ENCODE results near the gene APEH. TPM values are rescaled to one million over a fixed set of nuclear protein-coding genes. Genes with fewer than 3 reads are reported as not detected.

The APEH gene
- total RNA-seq, 4 donors from 2014 or later = 46.7 to 60.8 (median 55.0) TPM

DNA sequence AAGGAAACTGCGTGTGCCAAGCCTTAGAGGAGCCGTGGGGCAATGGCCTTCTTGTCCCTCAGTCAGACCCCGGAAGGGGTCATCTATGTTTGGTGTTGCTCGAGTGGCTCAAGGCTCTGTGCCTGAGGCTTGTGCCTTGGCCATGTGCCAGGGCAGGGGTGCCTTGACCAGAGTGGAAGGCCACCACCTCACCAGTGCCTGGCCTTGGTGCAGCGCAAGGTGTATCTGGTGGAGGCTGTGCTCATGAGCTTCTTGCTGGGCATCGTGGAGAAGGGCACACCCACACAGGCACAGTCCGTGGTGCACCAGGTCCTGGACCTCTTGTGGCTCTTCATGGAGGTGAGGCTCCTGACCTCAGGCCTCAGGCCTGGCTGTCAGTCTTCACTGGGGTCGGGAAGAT, 25.9 kb downstream of the APEH start:
- TF ChIP-seq, protein P1, sequence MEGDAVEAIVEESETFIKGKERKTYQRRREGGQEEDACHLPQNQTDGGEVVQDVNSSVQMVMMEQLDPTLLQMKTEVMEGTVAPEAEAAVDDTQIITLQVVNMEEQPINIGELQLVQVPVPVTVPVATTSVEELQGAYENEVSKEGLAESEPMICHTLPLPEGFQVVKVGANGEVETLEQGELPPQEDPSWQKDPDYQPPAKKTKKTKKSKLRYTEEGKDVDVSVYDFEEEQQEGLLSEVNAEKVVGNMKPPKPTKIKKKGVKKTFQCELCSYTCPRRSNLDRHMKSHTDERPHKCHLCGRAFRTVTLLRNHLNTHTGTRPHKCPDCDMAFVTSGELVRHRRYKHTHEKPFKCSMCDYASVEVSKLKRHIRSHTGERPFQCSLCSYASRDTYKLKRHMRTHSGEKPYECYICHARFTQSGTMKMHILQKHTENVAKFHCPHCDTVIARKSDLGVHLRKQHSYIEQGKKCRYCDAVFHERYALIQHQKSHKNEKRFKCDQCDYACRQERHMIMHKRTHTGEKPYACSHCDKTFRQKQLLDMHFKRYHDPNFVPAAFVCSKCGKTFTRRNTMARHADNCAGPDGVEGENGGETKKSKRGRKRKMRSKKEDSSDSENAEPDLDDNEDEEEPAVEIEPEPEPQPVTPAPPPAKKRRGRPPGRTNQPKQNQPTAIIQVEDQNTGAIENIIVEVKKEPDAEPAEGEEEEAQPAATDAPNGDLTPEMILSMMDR (IDR thresholded peaks at IDR 0.05) = no peak
- no peak for ATAC-seq (ENCODE audit: low FRiP score)
- no peak for DNase-seq (ENCODE audit: low spot score)

DNA sequence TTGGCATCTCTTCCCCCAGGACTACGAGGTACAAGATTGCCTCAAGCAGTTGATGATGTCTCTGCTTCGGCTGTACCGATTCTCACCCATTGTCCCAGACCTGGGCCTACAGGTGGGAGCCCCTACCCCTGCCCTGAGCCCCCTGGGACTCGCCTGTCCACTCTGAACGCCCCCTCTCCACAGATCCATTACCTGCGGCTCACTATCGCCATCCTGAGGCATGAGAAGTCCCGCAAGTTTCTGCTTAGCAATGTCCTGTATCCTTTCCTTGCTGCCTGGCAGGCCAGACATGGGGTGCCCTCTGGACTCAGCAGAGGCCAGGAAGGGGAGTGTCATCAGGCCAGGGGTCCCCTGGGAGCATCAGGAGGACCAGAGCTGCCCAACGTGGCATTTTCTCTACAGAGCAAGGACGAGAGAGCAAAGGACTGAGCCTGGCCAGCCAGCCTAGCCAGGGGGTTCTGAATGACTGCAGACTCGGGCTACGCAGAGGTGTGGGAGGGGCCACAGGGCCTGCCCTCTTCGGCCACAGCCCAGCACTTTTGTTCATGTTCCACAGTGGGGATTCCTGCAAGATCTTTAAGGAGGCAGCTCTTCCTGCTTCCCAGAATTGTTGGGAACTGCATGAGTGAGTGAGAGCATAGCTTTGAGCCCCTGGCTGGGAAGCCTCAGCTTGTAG, 26.4 kb downstream of the APEH start:
- DNase-seq (ENCODE audit: low spot score) (no peak), ATAC-seq (ENCODE audit: low FRiP score) (no peak)
- TF ChIP-seq, protein P1 (IDR thresholded peaks at IDR 0.05) = no peak

DNA sequence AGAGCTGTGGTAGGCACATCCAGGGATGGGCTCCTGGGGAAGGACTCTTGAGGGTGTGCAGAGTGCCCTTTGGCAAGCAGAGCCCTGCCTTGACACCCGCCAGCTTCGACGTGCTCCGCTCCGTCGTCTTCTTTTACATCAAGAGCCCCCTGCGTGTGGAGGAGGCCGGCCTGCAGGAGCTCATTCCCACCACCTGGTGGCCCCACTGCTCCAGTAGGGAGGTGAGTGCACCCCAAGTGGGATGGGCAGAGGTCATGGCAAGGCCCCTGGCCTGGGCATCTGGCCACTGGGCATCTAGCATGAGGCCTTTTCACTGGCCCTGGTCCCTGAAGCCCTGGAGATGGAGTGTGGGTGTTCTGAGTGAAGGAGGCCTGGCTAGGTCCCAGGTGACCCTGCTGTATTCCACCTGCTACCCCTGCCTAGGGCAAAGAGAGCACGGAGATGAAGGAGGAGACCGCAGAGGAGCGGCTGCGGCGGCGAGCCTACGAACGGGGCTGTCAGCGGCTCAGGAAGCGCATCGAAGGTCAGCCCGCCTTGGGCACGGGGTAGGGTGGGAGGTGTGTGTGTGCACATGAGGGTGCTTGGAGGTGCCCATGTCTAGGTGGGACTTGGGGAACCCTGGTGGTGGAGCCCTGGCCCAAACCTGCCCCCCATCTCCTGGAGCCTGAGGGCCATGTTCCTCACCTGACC, 27.4 kb downstream of the APEH start:
- TF ChIP-seq, protein P1 (IDR thresholded peaks at IDR 0.05) = no peak
- no peak for ATAC-seq (ENCODE audit: low FRiP score)
- no peak for DNase-seq (ENCODE audit: low spot score)

DNA sequence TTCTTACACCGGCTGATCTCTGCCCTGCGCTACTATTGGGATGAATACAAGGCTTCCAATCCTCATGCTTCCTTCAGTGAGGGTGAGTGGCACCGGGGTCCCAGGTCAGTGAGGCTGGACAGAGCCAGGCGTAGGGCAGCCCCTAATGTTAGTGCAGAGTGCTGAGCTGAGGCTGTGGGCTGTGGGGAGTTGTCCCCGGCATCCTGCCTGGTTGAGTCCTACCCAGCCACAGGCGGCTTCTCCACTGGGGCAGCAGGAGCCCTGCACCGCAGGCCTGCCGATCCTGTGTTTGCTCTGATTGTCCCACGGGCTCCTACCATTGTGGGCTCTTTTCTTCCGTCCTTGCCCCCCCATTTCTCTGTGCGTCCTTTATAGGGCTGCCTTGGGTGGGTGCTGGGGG, 28.5 kb downstream of the APEH start:
- no peak for DNase-seq (ENCODE audit: low spot score)
- no peak for ATAC-seq (ENCODE audit: low FRiP score)
- TF ChIP-seq, protein P1 (IDR thresholded peaks at IDR 0.05) = no peak

GRCh38 chr3:49703443-49703927, 29.3 kb downstream of the APEH start:
- ATAC-seq (ENCODE audit: low FRiP score) (peak; percentile 59), DNase-seq (ENCODE audit: low spot score) (no peak)
- TF ChIP-seq, protein P1 (IDR thresholded peaks at IDR 0.05) = no peak

GRCh38 chr3:49703956-49704355, 29.8 kb downstream of the APEH start:
- TF ChIP-seq, protein P1 (IDR thresholded peaks at IDR 0.05) = no peak
- DNase-seq (ENCODE audit: low spot score) (no peak), ATAC-seq (ENCODE audit: low FRiP score) (no peak)

DNA sequence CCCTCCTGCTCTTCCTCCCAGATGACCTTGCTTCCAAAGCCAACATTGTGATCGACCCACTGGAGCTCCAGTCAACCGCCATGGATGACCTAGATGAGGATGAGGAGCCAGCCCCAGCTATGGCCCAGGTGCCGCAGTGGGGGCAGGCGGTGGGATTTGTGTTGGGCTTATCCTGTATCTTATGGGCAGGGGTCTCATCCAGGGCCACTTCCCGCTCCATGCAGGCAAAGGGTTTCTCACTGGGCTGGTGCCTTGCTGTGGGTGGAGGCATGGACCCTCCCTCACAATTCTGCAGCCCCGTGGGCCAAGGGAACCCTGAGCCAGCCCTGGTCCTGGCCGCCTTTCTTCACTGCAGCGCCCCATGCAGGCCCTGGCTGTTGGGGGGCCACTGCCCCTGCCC, 30.5 kb downstream of the APEH start:
- DNase-seq (ENCODE audit: low spot score) (no peak), ATAC-seq (ENCODE audit: low FRiP score) (no peak)
- TF ChIP-seq, protein P1 (IDR thresholded peaks at IDR 0.05) = no peak

Data from omental fat pad (tissue), 4 donors.